HUES6 (cell line): ENCODE data around the gene CATSPERB.
"Not testable (repeated sequence)": the region's sequence is repeated elsewhere in the genome, so short reads cannot be mapped to it uniquely, and the experiment has no call there.

Source experiments
- H3K27ac ChIP-seq: 2 replicates; pipeline ENCODE4 v1.7.0; 2013; ENCODE audit warnings: low read depth, mild to moderate bottlenecking, low read length, inconsistent platforms
- H3K27me3 ChIP-seq: 2 replicates; pipeline ENCODE4 v1.6.1; 2013; ENCODE audit warnings: low read length; ENCODE audit not compliant: control insufficient read depth, insufficient read depth
- H3K36me3 ChIP-seq: 2 replicates; pipeline ENCODE4 v1.6.1; 2013; ENCODE audit warnings: low read length; ENCODE audit not compliant: control insufficient read depth, insufficient read depth
- H3K4me1 ChIP-seq: 2 replicates; pipeline ENCODE4 v1.6.1; 2013; ENCODE audit warnings: low read length; ENCODE audit not compliant: control insufficient read depth, insufficient read depth
- H3K4me3 ChIP-seq: 2 replicates; pipeline ENCODE4 v1.5.1; 2013; ENCODE audit warnings: low read depth, low read length
- H3K9ac ChIP-seq: one replicate; pipeline ENCODE4 v1.6.1; 2013; ENCODE audit warnings: mild to moderate bottlenecking, low read length
- H3K9me3 ChIP-seq: 2 replicates; pipeline ENCODE4 v1.6.1; 2013; ENCODE audit warnings: low read depth, low read length; ENCODE audit not compliant: control insufficient read depth, insufficient read depth

Gene CATSPERB

DNA sequence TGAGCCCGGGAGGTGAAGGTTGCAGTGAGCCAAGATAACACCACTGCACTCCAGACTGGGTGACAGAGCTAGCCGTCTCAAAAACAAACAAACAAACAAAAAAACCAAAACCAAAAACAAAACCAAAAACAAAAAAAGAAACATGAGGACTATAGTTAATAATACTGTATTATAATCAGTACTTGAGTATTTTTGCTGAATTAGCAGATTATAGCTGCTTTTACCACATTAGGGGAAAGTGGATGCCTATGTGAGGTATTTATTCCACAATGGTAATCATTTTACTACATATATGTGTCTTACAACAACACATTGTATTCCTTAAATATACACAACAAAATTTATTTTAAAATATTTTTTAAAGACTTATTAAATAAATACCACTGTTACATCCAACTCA, 120.4 kb downstream of the CATSPERB start:
- no peaks in the 10 kb centered on the region for H3K27me3 ChIP-seq
- H3K9ac ChIP-seq = no peak overlapping the region
- peaks cover 15% of the 10 kb centered on the region for H3K9me3 ChIP-seq
- no peaks in the 10 kb centered on the region for H3K4me1 ChIP-seq
- no peak overlapping the region for H3K27ac ChIP-seq
- no peaks in the 10 kb centered on the region for H3K36me3 ChIP-seq
- no peak overlapping the region for H3K4me3 ChIP-seq

DNA sequence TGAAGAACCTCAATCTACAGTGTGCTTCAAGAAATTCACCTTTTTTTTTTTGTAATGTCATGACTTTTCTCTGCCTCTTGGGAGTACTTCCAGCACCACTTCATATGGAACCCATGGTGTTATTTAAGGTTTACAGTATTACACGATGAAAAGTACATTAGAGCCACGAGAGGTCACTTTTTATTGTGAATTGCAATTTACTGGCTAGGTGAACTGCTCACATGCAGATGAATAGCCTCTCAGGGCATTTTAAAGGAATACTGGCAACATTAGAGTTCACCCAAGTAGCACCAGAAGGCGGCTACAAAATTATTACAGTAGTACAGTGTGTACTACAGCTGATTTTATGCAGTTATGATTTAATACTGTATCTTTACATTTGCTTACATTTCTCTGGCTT, 122.7 kb downstream of the CATSPERB start:
- Histone ChIP-seq H3K4me3 (no peak overlapping the region), H3K27ac (no peak overlapping the region), H3K36me3 (no peaks in the 10 kb centered on the region), H3K9me3 (peaks cover 3% of the 10 kb centered on the region; the same call in 1 of the 2 replicates), H3K4me1 (no peaks in the 10 kb centered on the region), H3K27me3 (no peaks in the 10 kb centered on the region), H3K9ac (no peak overlapping the region)

DNA sequence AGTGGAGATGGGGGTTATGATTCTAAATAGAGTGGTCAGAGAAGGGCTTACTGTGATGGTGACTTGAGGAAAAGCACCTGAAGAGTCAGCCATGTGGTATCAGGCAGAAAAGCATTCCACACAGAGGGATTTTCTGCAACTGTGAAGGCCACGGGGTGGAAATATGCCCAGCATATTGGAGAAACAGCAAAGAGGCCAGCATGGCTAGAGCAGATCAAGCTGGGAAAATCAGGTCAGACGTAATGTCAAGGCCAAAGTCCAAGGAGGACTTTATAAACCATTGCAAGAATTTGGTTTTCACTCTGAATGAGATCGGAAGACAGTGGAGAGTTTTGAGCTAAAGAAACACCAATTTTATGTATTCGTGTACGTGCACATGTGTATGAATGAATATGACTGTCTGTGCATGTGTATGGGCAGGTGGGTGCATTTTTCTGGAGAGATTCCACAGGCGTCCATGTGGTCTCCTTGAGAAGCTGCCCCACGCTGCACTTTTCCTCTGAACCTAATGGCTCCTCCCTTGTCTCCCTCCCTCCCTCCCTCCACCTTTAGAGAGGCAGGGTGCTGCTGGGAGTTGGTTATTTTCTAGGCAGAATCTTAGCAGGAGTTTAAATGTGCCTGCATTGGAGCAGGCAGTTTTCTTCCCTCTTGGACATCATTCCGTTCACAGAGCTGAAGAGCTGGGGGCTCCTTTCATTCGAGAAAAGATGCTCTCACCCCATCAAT, 124.4 kb downstream of the CATSPERB start:
- Histone ChIP-seq H3K4me3 (no peak overlapping the region), H3K9ac (no peak overlapping the region), H3K27me3 (no peaks in the 10 kb centered on the region), H3K27ac (no peak overlapping the region), H3K36me3 (no peaks in the 10 kb centered on the region), H3K9me3 (no peaks in the 10 kb centered on the region), H3K4me1 (no peaks in the 10 kb centered on the region)

DNA sequence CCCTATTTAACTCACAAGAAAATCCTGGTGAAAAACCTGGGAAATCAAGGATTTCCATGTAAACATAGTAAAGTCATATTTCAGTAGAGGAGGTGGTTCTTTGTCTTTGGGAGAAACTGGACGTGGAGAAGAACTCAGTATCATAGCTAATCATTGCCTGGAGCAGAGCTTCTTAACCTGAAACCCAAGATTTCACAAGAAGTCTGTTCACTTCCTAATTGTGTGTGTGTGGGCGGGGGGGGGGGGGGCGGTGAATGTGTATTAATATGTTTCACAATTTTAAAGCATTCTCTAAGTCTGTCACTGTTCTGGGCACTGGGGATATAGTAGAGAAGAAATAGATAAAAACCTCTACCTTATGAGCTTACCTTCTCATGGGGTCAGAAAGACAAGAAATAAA, 125.0 kb downstream of the CATSPERB start:
- no peak overlapping the region for H3K27ac ChIP-seq
- H3K9ac ChIP-seq = no peak overlapping the region
- no peaks in the 10 kb centered on the region for H3K36me3 ChIP-seq
- no peak overlapping the region for H3K4me3 ChIP-seq
- no peaks in the 10 kb centered on the region for H3K9me3 ChIP-seq
- no peaks in the 10 kb centered on the region for H3K4me1 ChIP-seq
- no peaks in the 10 kb centered on the region for H3K27me3 ChIP-seq

DNA sequence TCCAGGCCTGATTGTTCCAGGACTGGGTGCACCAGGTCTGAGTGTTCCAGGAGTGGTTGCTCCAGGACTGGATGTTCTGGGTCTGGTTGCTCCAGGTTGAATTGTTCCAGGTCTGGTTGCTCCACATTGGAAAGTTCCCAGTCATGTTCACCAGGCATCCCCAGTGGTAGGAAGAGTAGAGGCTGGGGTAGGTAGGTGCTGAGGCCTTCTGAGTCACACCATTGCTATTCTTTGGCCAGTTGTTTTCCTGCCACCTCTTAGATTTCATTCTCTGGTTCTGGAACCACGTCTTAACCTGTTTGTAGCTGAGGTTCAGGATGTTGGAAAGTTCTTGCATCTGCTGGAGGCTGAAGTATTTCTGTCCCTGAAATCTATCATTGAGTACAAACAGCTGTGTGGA, 127.3 kb downstream of the CATSPERB start:
- H3K9ac ChIP-seq, H3K36me3 ChIP-seq, H3K9me3 ChIP-seq, H3K4me1 ChIP-seq, H3K27ac ChIP-seq, H3K4me3 ChIP-seq, H3K27me3 ChIP-seq: not testable (repeated sequence)

DNA sequence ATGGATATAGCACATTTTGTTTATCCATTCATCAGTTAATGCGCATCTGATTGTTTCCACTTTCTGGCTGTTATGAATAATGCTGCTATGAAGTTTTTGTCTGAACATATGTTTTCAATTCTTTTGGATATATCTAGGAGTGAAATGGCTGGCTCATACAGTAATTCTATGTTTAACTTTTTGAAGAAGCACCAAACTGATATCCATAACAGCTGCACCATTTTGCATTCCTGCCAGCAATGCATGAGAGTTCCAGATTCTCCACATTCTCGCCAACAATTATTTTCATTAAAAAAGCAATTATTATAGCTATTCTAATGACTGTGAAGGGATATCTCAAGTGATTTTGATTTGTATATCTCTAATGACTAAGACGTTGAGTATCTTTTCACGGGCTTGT, 131.9 kb downstream of the CATSPERB start:
- no peak overlapping the region for H3K27ac ChIP-seq
- H3K4me1 ChIP-seq = no peaks in the 10 kb centered on the region
- peaks cover 7% of the 10 kb centered on the region for H3K9me3 ChIP-seq
- H3K4me3 ChIP-seq = no peak overlapping the region
- H3K36me3 ChIP-seq = no peaks in the 10 kb centered on the region
- no peaks in the 10 kb centered on the region for H3K27me3 ChIP-seq
- H3K9ac ChIP-seq = no peak overlapping the region

DNA sequence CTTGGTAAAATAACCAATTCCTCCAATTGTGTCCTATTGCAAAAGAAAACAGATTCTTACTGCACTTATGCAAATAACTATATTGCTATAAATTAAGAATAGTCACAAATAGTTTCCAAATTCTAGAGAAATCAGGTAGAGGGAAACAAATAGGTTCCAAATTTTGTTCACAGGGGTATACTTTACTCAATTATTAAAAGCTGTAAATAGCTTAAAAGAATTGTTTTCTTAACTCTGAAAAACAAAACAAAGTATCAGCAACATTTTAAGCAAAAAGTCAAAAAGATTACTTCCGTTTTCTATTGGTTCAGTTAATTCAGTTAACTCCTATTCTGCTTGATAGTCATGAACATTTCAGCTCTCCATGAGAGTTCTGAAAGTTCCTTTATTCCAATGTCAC, 136.2 kb downstream of the CATSPERB start:
- Histone ChIP-seq H3K9ac (no peak overlapping the region), H3K4me1 (no peaks in the 10 kb centered on the region), H3K36me3 (no peaks in the 10 kb centered on the region), H3K27ac (no peak overlapping the region), H3K27me3 (no peaks in the 10 kb centered on the region), H3K9me3 (peaks cover 10% of the 10 kb centered on the region), H3K4me3 (no peak overlapping the region)

DNA sequence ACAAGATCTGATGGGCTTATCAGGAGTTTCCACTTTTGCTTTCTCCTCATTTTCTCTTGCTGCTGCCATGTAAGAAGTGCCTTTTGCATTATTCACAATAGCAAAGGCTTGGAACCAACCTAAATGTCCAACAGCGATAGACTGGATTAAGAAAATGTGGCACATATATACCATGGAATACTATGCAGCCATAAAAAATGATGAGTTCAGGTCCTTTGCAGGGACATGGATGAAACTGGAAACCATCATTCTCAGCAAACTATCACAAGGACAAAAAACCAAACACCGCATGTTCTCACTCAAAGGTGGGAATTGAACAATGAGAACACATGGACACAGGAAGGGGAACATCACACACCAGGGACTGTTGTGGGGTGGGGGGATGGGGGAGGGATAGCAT, 137.9 kb downstream of the CATSPERB start:
- H3K4me3 ChIP-seq, H3K4me1 ChIP-seq, H3K27me3 ChIP-seq, H3K27ac ChIP-seq, H3K36me3 ChIP-seq, H3K9ac ChIP-seq: not testable (repeated sequence)
- peaks cover 10% of the 10 kb centered on the region for H3K9me3 ChIP-seq

DNA sequence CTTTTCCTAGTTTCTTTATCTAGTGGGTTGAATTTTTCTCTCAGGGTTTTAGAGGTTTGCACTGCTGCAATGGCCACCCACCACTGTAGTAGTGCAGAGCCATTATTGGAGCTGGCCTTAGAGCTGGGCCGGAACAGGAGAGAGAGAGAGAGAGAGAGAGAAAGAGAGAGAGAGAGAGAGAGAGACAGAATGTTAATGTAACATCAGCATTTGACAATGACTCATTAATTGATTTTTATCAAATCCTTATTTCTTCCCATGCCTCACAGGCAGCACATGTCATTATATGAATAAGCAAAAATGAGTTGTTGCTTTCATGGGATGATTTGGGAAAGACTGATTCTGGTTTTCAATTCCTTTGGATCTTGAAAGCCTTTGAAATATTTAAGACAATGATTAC, 145.5 kb downstream of the CATSPERB start:
- H3K36me3 ChIP-seq = no peaks in the 10 kb centered on the region
- no peak overlapping the region for H3K4me3 ChIP-seq
- peaks cover 3% of the 10 kb centered on the region for H3K4me1 ChIP-seq
- no peak overlapping the region for H3K27ac ChIP-seq
- no peaks in the 10 kb centered on the region for H3K27me3 ChIP-seq
- no peak overlapping the region for H3K9ac ChIP-seq
- H3K9me3 ChIP-seq = peaks cover 7% of the 10 kb centered on the region

DNA sequence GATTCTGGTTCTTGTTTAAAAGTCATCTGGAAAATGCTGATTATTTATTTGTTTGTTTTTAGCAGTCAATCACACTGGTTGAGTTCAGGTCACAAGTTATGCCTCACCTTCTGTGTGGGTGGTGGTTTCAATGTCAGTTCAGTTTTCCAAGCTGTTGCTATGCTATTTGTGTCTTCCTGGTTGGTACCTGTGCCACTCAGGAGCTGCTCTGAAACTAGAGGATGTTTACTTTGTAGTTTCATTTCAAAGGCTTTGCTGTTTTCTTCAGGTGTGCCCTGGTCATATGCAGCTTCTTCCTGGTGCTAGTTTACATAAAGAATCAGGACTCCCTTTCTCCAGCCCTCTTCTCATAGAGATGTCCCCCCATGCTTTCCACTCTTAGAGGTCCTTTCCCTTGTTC, 146.0 kb downstream of the CATSPERB start:
- no peak overlapping the region for H3K9ac ChIP-seq
- no peak overlapping the region for H3K27ac ChIP-seq
- peaks cover 7% of the 10 kb centered on the region for H3K9me3 ChIP-seq
- no peaks in the 10 kb centered on the region for H3K36me3 ChIP-seq
- H3K4me1 ChIP-seq = peaks cover 9% of the 10 kb centered on the region
- H3K27me3 ChIP-seq = no peaks in the 10 kb centered on the region
- H3K4me3 ChIP-seq = no peak overlapping the region

DNA sequence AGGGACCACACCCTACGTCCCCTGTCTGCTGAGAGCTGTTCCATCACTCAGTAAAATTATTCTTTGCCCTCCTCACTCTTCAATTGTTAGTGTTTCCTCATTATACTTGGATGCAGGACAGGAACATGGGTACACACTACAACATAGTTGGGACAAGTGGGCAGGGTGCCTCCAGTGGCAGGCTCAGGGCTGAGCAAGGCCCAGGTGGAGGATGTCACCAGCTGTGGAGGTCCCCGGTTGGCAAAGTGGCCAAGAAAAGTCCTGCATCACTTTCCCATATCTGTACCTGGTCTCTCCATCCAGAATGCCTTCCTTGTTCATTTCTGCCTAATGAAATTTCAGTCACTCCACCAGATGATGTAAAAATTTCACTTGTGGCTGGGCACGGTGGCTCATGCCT, 149.1 kb downstream of the CATSPERB start:
- H3K27ac ChIP-seq = no peak overlapping the region
- H3K4me3 ChIP-seq = no peak overlapping the region
- H3K4me1 ChIP-seq = peaks cover 15% of the 10 kb centered on the region
- no peak overlapping the region for H3K9ac ChIP-seq
- no peaks in the 10 kb centered on the region for H3K36me3 ChIP-seq
- no peaks in the 10 kb centered on the region for H3K27me3 ChIP-seq
- H3K9me3 ChIP-seq = peaks cover 10% of the 10 kb centered on the region
